CD4-positive, alpha-beta T cell treated with Interleukin-15 for 1 hour (primary cell): ENCODE data around the gene GRK2.
"Not testable (repeated sequence)": the region's sequence is repeated elsewhere in the genome, so short reads cannot be mapped to it uniquely, and the experiment has no call there.

Source experiments
- DNase-seq: peaks from one replicate; pipeline ENCODE4 v3.0.0-alpha.2; 2020

GRK2 gene

DNA sequence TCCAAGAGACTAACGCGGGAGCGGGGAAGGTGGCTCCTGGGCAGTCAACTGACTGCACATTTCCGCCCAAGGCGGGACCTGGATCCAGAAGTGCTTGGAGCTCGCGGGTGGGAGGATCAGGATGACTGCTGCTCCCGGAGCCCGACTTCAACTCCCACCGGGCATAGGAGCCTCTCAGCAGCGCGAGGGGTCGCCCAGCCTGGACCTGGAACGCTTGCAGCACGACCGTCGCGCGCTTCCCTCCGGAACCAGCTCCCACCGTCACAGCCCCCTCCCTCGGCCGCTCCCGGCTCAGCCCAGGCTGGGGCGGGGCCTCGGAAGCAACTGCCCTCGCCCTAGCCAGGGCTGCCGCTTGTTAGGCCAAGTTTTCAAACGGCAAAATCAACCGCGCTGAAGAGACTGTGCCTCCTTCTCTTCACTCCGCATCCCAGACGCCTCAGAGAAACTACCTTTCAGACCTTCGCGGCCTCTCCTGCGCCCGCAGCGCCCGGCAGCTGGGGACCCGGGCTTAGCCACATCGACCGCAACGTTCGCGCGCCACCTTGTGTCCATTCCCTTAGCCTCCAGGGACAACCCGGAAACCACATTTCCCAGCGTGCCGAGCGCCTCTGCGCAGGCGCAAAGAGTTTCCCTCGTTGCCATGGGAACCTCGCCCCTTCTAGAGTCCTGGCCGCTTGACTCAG is 51.1 kb downstream of the GRK2 start:
- peak; percentile 97 for DNase-seq

GRCh38 chr11:67317888-67318555 is 51.7 kb downstream of the GRK2 start:
- no peak for DNase-seq

DNA sequence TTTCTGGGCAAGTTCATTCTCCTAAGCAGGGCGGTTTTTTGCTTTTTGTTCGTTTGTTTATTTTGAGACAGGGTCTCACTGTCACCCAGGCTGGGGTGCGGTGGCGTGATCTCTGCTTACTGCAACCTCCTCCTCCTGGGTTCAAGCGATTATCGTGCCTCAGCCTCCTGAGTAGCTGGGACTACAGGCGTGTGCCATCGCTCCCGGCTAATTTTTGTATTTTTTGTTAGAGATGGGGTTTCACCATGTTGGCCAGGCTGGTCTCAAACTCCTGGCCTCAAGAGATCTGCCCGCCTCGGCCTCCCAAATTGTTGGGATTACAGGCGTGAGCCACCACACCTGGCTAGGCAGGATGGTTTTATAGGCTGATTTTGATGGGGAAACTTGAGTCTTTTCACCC is 52.6 kb downstream of the GRK2 start:
- not testable (repeated sequence) for DNase-seq

DNA sequence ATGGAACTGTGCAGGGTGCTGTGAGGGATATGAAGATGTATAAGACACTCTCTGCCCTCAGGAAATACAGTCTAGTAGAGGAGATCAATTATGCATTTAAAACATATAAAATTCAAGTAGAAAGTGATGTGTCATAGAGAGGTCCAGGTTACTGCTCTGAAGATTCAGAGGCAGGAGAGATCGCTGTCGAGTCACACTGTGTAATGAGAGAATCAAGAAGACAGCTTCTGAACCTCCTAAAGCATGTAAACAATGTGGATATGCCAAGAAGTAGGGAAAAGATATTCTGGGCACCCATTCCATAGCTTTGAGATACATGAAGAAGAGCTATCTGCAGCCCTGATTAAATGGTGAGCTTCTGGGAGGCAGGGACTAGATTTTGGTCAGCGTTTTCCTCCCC is 53.7 kb downstream of the GRK2 start:
- DNase-seq, result no peak

DNA sequence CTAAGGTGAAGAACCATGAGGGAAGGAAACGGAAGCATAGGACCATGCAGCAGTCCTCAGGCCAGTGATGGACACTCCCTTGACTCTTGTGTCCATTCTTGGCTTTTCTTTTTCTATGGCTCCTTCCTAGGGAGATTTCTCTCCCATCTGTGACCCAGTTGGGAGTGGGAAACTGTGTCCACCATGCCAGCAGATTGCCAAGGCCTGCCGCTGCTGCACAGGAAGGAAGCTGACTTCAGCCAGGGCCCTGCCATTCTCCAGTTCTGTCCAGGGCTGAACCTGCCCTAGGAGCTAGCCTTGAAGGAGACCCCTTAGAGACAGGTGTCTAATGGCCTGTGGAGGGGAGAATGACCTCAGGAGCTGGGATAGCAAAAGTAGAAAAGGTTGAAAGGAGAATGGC is 54.4 kb downstream of the GRK2 start:
- DNase-seq, result no peak

DNA sequence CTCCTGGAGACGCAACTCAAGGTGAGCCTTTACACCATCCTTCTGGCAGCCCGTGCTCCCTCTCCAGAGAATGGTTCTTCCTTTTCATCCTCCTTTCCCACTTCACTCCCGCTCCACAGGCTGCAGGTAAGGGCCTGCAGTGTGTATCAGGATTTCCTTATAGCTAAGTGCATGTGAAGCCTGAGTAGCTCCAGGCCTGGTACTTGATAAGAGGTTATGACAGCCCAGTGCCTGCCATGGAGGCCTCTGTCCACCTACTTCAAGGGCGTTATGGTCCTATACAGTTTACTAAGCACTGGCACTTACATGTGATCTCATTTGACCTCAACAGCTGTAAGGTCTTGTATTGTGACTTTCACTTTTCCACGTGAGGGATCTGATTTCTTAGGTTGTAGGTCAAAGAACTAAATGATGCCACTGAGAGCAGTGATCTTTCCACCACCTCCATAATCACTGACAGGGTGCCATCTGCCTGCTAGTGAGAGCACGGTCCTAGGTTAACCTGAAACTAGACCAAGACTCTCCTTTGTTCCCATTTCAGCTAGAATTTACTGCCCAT is 55.1 kb downstream of the GRK2 start:
- DNase-seq, result no peak

DNA sequence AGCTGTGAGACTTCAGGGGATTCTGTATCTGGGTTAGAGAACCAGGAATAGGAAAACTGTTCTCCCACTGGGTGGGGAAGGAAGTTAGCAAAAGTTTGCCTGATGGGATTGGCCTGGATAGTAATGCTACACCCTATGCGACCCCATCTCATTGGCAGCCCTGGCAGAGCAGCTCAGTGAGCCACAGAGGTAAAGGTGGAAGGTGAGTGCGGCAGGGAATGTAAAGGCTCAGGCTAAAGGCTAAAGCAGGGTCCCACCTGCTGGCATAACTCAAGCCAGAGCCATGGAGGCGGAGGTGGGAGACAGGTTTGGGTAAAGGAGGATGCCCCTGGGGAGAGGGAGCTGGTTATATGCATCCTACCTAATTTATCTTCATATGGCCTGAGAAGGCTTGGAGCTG is 55.8 kb downstream of the GRK2 start:
- DNase-seq, result no peak

GRCh38 chr11:67323526-67323925 is 57.3 kb downstream of the GRK2 start:
- no peak for DNase-seq

DNA sequence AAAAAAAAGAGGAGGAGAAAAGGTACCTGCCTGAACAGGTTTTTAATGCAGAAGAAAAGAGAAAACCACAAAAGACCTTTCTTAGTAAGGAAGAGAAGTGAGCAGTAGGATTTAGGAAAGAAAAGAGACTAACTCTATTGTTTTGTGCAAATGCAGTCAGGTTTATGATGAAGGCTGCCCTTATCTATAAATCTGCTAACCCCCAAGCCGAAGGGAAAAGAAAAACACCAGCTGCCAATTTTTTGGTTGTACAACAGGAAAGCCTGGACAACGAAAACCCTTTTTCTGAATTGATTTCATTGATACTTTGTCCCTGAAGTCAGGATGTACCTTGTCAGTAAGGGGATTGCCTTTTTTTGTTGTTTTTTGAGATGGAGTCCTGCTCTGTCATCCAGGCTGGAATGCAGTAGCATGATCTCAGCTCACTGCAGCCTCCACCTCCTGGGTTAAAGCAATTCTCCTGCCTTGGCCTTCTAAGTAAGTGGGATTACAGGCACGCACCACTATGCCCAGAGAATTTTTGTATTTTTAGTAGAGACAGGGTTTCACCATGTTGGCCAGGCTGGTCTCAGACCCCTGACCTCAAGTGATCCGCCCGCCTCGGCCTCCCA is 65.9 kb downstream of the GRK2 start:
- DNase-seq, result no peak
